HepG2 (cell line): ENCODE results near the gene EVA1A. TPM values are rescaled to one million over a fixed set of nuclear protein-coding genes. Genes with fewer than 3 reads are reported as not detected.

Experiments
- ATAC-seq: fragments of 200-7000 bp; cut with Tn5 transposase; 3 replicates; pipeline ENCODE4 v1.9.1; 2020; ENCODE audit warnings: mild to moderate bottlenecking, moderate library complexity
- BruUV-seq: library from RNA; stranded (reverse); fragments of 400-500 nt; replicated peaks from 2 replicates; lab custom pipeline; 2021; lab: Mats Ljungman, UMichigan
- CTCF ChIA-PET: fragments of 300-600 bp; formaldehyde crosslinking; extraction: SDS; loops from one replicate; lab custom pipeline; 2021; ENCODE audit warnings: low total read pairs, inconsistent platforms, low intra/inter-chr PET ratio; lab: Yijun Ruan, JAX
- POLR2A ChIA-PET: fragments of 350-600 bp; sonication (Branson Sonifier 250); formaldehyde crosslinking; loops from one replicate; lab custom pipeline; 2020; ENCODE audit warnings: antibody characterized with exemption, inconsistent platforms; lab: Yijun Ruan, JAX
- DNase-seq: peaks from one replicate; pipeline ENCODE4 v3.0.0-alpha.2; 2015; ENCODE audit warnings: low spot score
- FAIRE-seq: peaks from 3 replicates; lab custom pipeline; 2011; peaks lifted over from hg19 to GRCh38; lab: Jason Lieb, UNC
- H2AFZ ChIP-seq: one replicate; pipeline ENCODE4 v1.6.1; 2011; ENCODE audit warnings: low read length, inconsistent platforms
- H3K27ac ChIP-seq: fragments of 300-600 bp; 3 replicates; pipeline ENCODE4 v1.8.0; 2011; ENCODE audit warnings: mixed run types, mild to moderate bottlenecking, mixed read lengths, low read length, inconsistent platforms; ENCODE audit not compliant: insufficient read depth; ENCODE audit errors: extremely low read length
- H3K27me3 ChIP-seq, 2 experiments: fragments of 200-600 bp in 1 of 2; 2 replicates in 1 of 2; 3 replicates in 1 of 2; pipeline versions ENCODE4 v1.6.0 to v1.8.0; 2011; ENCODE audit warnings: low read length in 2 of 2, mild to moderate bottlenecking in 2 of 2, moderate library complexity in 2 of 2, inconsistent platforms in 1 of 2; ENCODE audit not compliant: insufficient read depth in 2 of 2, control insufficient read depth in 1 of 2
- H3K36me3 ChIP-seq, 2 experiments: fragments of 200-600 bp in 1 of 2; replicated peaks in 1 of 2; 2 replicates in 1 of 2; 3 replicates in 1 of 2; pipeline versions ENCODE4 v1.5.1 to v1.8.0; 2011; ENCODE audit warnings: low read length in 2 of 2, inconsistent platforms in 1 of 2; ENCODE audit not compliant: insufficient read depth in 2 of 2, control insufficient read depth in 1 of 2
- H3K4me1 ChIP-seq: 2 replicates; pipeline ENCODE4 v1.5.1; 2012; ENCODE audit warnings: low read length, inconsistent platforms; ENCODE audit not compliant: insufficient read depth
- H3K4me2 ChIP-seq: 2 replicates; pipeline ENCODE4 v1.6.0; 2011; ENCODE audit warnings: low read depth, low read length, inconsistent platforms
- H3K4me3 ChIP-seq, 3 experiments: fragments of 200-600 bp in 1 of 3; sonication (generic), shearing (Covaris generic) in 1 of 3; replicated peaks in 1 of 3; 2 replicates each; pipeline ENCODE4 v1.5.1; 2011 to 2016; ENCODE audit warnings: low read length in 3 of 3, inconsistent platforms in 2 of 3, low read depth in 2 of 3, mild to moderate bottlenecking in 2 of 3, control low read depth in 1 of 3, mixed read lengths in 1 of 3; ENCODE audit not compliant: insufficient read depth in 1 of 3
- H3K79me2 ChIP-seq: one replicate; pipeline ENCODE4 v1.6.1; 2011; ENCODE audit warnings: low read length, inconsistent platforms; ENCODE audit not compliant: insufficient read depth
- H3K9ac ChIP-seq: 2 replicates; pipeline ENCODE4 v1.6.0; 2011; ENCODE audit warnings: mild to moderate bottlenecking, low read depth, low read length, inconsistent platforms; ENCODE audit not compliant: insufficient read depth
- H3K9me3 ChIP-seq: 2 replicates; pipeline ENCODE4 v1.5.1; 2012; ENCODE audit warnings: mild to moderate bottlenecking, low read length
- H4K20me1 ChIP-seq: 2 replicates; pipeline ENCODE4 v1.6.0; 2011; ENCODE audit warnings: inconsistent platforms, mild to moderate bottlenecking, low read length, moderate library complexity; ENCODE audit not compliant: insufficient read depth
- AGO2 ChIP-seq: fragments of 200-400 bp; formaldehyde crosslinking; optimal IDR thresholded peaks from 2 replicates; pipeline ENCODE3; 2017; ENCODE audit warnings: mild to moderate bottlenecking, low read depth, low read length, moderate library complexity
- ASH2L ChIP-seq: fragments of 300-600, 200-600 bp; sonication (generic); IDR thresholded peaks from 2 replicates; pipeline ENCODE4 v1.7.0; 2017; ENCODE audit warnings: low read depth, mild to moderate bottlenecking, moderate library complexity, mixed read lengths, low read length; ENCODE audit not compliant: insufficient read length
- ATRX ChIP-seq: sonication (generic); formaldehyde crosslinking; IDR thresholded peaks from 2 replicates; pipeline ENCODE4 v1.4.0; 2020; ENCODE audit warnings: missing genetic modification reagents, borderline replicate concordance
- ETV6 ChIP-seq: sonication (generic); formaldehyde crosslinking; conservative IDR thresholded peaks from 2 replicates; pipeline ENCODE4 v1.4.0; 2020; ENCODE audit warnings: missing genetic modification reagents
- HCFC1 ChIP-seq: fragments of 150-350 bp; IDR thresholded peaks from 2 replicates; pipeline ENCODE4 v1.6.1; 2014; ENCODE audit warnings: low read depth, low read length
- HDAC1 ChIP-seq: sonication (generic); formaldehyde crosslinking; IDR thresholded peaks from 2 replicates; pipeline ENCODE4 v1.5.1; 2020; ENCODE audit warnings: mild to moderate bottlenecking, missing genetic modification reagents
- HMG20A ChIP-seq: IDR thresholded peaks from 2 replicates; pipeline ENCODE4 v1.6.1; 2016; ENCODE audit warnings: borderline replicate concordance
- HNRNPUL1 ChIP-seq: fragments of 200-400 bp; formaldehyde crosslinking; IDR thresholded peaks from 2 replicates; pipeline ENCODE4 v1.6.1; 2017; ENCODE audit warnings: low read depth, mild to moderate bottlenecking, low read length, moderate library complexity
- HOXA5 ChIP-seq: sonication (generic); formaldehyde crosslinking; IDR thresholded peaks from 2 replicates; pipeline ENCODE4 v1.4.0; 2020; ENCODE audit warnings: missing genetic modification reagents
- KLF12 ChIP-seq: sonication (generic); formaldehyde crosslinking; IDR thresholded peaks from 2 replicates; pipeline ENCODE4 v1.4.0; 2020; ENCODE audit warnings: missing genetic modification reagents, borderline replicate concordance
- MATR3 ChIP-seq: sonication (generic); formaldehyde crosslinking; IDR thresholded peaks from 2 replicates; pipeline ENCODE4 v1.4.0; 2020; ENCODE audit warnings: missing genetic modification reagents
- POLR2G ChIP-seq: fragments of 200-400 bp; formaldehyde crosslinking; IDR thresholded peaks from 2 replicates; pipeline ENCODE4 v1.6.1; 2018; ENCODE audit warnings: mild to moderate bottlenecking, low read depth, low read length, moderate library complexity
- RBFOX2 ChIP-seq: fragments of 200-400 bp; formaldehyde crosslinking; IDR thresholded peaks from 2 replicates; pipeline ENCODE4 v1.6.1; 2017; ENCODE audit warnings: low read depth, mild to moderate bottlenecking, low read length
- RBM22 ChIP-seq: fragments of 200-400 bp; formaldehyde crosslinking; optimal IDR thresholded peaks from 2 replicates; pipeline ENCODE3; 2017; ENCODE audit warnings: mild to moderate bottlenecking, low read length, moderate library complexity
- REPIN1 ChIP-seq: sonication (generic); formaldehyde crosslinking; IDR thresholded peaks from 2 replicates; pipeline ENCODE4 v1.8.0; 2022; ENCODE audit warnings: missing genetic modification reagents, low read depth, mild to moderate bottlenecking, borderline replicate concordance
- TBX3 ChIP-seq: fragments of 450-650 bp; IDR thresholded peaks from 2 replicates; pipeline ENCODE4 v1.6.1; 2017; ENCODE audit warnings: antibody characterized with exemption, mild to moderate bottlenecking, inconsistent platforms, borderline replicate concordance
- ZBTB1 ChIP-seq: sonication (generic); formaldehyde crosslinking; IDR thresholded peaks from 2 replicates; pipeline ENCODE4 v1.4.0; 2020; ENCODE audit warnings: missing genetic modification reagents, borderline replicate concordance
- ZBTB7B ChIP-seq: sonication (generic); formaldehyde crosslinking; IDR thresholded peaks from 2 replicates; pipeline ENCODE4 v1.4.0; 2020; ENCODE audit warnings: missing genetic modification reagents
- ZNF230 ChIP-seq: sonication (generic); formaldehyde crosslinking; IDR thresholded peaks from 2 replicates; pipeline ENCODE4 v1.4.0; 2020; ENCODE audit warnings: mild to moderate bottlenecking, missing genetic modification reagents
- ZNF24 ChIP-seq: fragments of 450-650 bp; IDR thresholded peaks from 2 replicates; pipeline ENCODE4 v1.6.1; 2017; ENCODE audit warnings: antibody characterized with exemption, mild to moderate bottlenecking
- ZNF317 ChIP-seq: sonication (generic); formaldehyde crosslinking; IDR thresholded peaks from 2 replicates; pipeline ENCODE4 v1.5.0; 2020; ENCODE audit warnings: mild to moderate bottlenecking, missing genetic modification reagents
- ZNF512 ChIP-seq: sonication (generic); formaldehyde crosslinking; IDR thresholded peaks from 2 replicates; pipeline ENCODE4 v1.4.0; 2020; ENCODE audit warnings: mild to moderate bottlenecking, missing genetic modification reagents
- in situ Hi-C: cut with HindIII; loops from 2 replicates; pipeline ENCODE4 v1.10.0; 2017; ENCODE audit warnings: low pct_unique_long_range_greater_than_20kb; ENCODE audit not compliant: extremely low pct_ligation_motif_present
- intact Hi-C: fragments of 100-400 bp; cut with micrococcal nuclease; formaldehyde crosslinking; loops from one replicate; pipeline ENCODE4 v1.10.0; 2022; ENCODE audit not compliant: unreplicated experiment
- polyA plus RNA-seq, 8 experiments: library from polyadenylated mRNA; depleted of rRNA in 3 of 8; stranded (reverse) in 7 of 8; unstranded in 1 of 8; fragments of >200 nt; fragmentation: Illumina TruSeq in 4 of 8; extraction: Trizol in 4 of 8; gene quantifications; 2 replicates each; pipeline versions ENCODE4 v1.2.1 to v1.2.3, GENCODE V29; 2011 to 2016; ENCODE audit warnings: low read depth in 4 of 8, missing spikeins in 1 of 8, mixed read lengths in 1 of 8; ENCODE audit not compliant: insufficient read depth in 1 of 8
- total RNA-seq, 5 experiments: library from RNA; depleted of rRNA; stranded (reverse); fragments of >200 nt; fragmentation: Illumina TruSeq; extraction: Trizol; gene quantifications; 2 replicates each; pipeline ENCODE4 v1.2.3, GENCODE V29; 2016; ENCODE audit warnings: low read depth in 1 of 5

EVA1A gene
- total and polyA plus RNA-seq, 2 of the 13 experiments (the other 11 are each of a cell fraction or from before 2014, with no cell fraction given), result 57.5 to 57.8 TPM

- Histone ChIP-seq H3K27me3 (no peaks in the 10 kb centered on the region), H3K9me3 (no peaks in the 10 kb centered on the region)
- POLR2A ChIA-PET, result interaction anchor here (1.5 to 7.8 kb wide), 4 partner anchors 8 to 44 kb away, joined by 3 to 118 read pairs (median 49); partner anchors contain the start of gene EVA1A
- no peak for TF ChIP-seq ZNF512 (CRISPR knock-in tag)
- no peak for TF ChIP-seq HDAC1 (CRISPR knock-in tag)
- no peak for TF ChIP-seq ASH2L
- TF ChIP-seq HOXA5 (CRISPR knock-in tag), result no peak
- no peak for TF ChIP-seq ZNF317 (CRISPR knock-in tag)
- no peak for TF ChIP-seq TBX3
- peak; percentile 47; the same call in 1 of the 2 replicates for TF ChIP-seq POLR2G
- peak; percentile 63 for TF ChIP-seq AGO2
- TF ChIP-seq HNRNPUL1, result no peak
- TF ChIP-seq REPIN1 (CRISPR knock-in tag), result no peak
- TF ChIP-seq ZBTB7B (CRISPR knock-in tag), result no peak
- no peak for TF ChIP-seq ZBTB1 (CRISPR knock-in tag)
- no peak for TF ChIP-seq ZNF24
- TF ChIP-seq HCFC1, result no peak
- TF ChIP-seq RBM22, result peak; percentile 62
- no peak for TF ChIP-seq ZNF230 (CRISPR knock-in tag)
- TF ChIP-seq MATR3, result no peak
- peak; percentile 67 for TF ChIP-seq RBFOX2
- no peak for TF ChIP-seq KLF12 (CRISPR knock-in tag)
- TF ChIP-seq HMG20A (CRISPR knock-in tag), result 0 out of 2 replicates have a peak, but pooled peaks have one; percentile 26
- TF ChIP-seq ETV6 (CRISPR knock-in tag), result no peak
- TF ChIP-seq ATRX (CRISPR knock-in tag), result no peak
- TF ChIP-seq, all 625 proteins: peak for 5
- ATAC-seq (no peak), DNase-seq (no peak), FAIRE-seq (no peak)
- H4K20me1 ChIP-seq, result no peaks in the 10 kb centered on the region
- in situ Hi-C loops (no loop called here), intact Hi-C loops (no loop called here)
- CTCF ChIA-PET, result no interaction called here
- peak overlapping the region in 2 of 3 experiments; percentile 18 to 19; a peak in 3 of 6 replicates for H3K4me3 ChIP-seq
- peak overlapping the region; percentile 64; the same call in 1 of the 2 replicates for H3K9ac ChIP-seq
- no peak overlapping the region for H2AFZ ChIP-seq
- BruUV-seq, result no TSS peak
- H3K27ac ChIP-seq, result peak overlapping the region; percentile 92
- peaks cover 4 to 34% of the 10 kb centered on the region in 2 experiments; a peak in 3 of 5 replicates for H3K36me3 ChIP-seq
- peak overlapping the region; percentile 77 for H3K4me2 ChIP-seq
- H3K79me2 ChIP-seq, result peaks cover 79% of the 10 kb centered on the region
- H3K4me1 ChIP-seq, result peaks cover 95% of the 10 kb centered on the region
Observed at GRCh38 chr2:75526842-75527241, 33.9 kb downstream of the EVA1A start.
